Kidney epithelial cell (primary cell): ENCODE measurements around the gene PCSK9. TPM values are rescaled to one million over a fixed set of nuclear protein-coding genes. Genes with fewer than 3 reads are reported as not detected.

Source experiments
- DNase-seq: peaks from one replicate; pipeline ENCODE4 v3.0.0-alpha.2; 2010; ENCODE audit warnings: low read depth
- H3K27me3 ChIP-seq: 2 replicates; pipeline ENCODE4 v1.6.0; 2011; ENCODE audit warnings: low read length; ENCODE audit not compliant: control insufficient read depth, insufficient read depth
- H3K36me3 ChIP-seq: 2 replicates; pipeline ENCODE4 v1.5.1; 2011; ENCODE audit warnings: low read length; ENCODE audit not compliant: control insufficient read depth, insufficient read depth
- H3K4me3 ChIP-seq: 2 replicates; pipeline ENCODE4 v1.5.1; 2011; ENCODE audit warnings: low read depth, mild to moderate bottlenecking, control low read depth, low read length
- CTCF ChIP-seq: IDR thresholded peaks from 2 replicates; pipeline ENCODE4 v1.5.1; 2011; ENCODE audit warnings: mild to moderate bottlenecking, moderate library complexity, low read length, control low read depth, inconsistent platforms; ENCODE audit not compliant: insufficient read depth, poor library complexity, severe bottlenecking
- total RNA-seq: library from RNA; depleted of rRNA; stranded (reverse); fragments of >200 nt; gene quantifications from 2 replicates; pipeline ENCODE4 v1.2.3, GENCODE V29; 2015

The PCSK9 gene
- total RNA-seq, 1 donor from 2014 or later = 4.5 TPM

DNA sequence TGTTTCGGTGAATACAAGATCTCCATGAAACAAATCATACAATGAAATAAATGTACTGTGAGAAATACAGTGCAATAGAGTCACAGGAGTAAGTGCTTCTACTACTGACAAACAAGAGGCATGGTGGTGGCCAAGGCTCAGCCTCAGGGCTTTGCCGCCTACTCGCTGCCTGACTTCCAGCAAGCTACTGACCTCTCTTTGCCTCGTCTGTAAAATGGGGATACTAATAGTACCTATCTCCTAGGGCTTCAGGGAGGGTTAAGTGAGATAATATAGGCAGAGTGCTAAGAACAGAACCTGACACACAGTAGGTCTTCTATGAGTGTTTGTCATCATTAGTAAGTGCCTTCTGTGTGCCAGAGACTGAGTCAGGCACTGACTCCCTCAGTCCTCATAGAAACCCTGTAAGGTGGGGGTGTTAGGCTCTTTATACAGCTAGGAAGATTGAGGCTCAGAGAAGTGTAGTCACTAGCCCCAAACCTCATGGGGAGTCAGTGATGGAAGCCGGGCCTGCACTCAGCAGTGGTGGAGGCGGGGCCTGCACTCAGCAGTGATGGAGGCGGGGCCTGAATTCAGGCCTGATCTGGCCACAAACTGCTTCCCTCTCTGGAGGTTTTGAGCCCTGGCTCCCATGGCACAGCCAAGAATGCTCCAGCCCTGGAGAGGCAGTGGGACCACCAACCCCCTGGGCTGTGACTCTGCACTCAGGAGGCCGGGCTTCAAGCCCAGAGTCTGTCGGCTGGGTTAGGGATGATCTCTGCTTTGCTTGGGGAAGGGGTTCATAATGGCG, 33.8 kb upstream of the PCSK9 start:
- no peak for DNase-seq
- no peak for TF ChIP-seq CTCF
- no peak overlapping the region for H3K4me3 ChIP-seq
- no peaks in the 10 kb centered on the region for H3K36me3 ChIP-seq
- peaks cover 9% of the 10 kb centered on the region for H3K27me3 ChIP-seq

- no peaks in the 10 kb centered on the region for H3K36me3 ChIP-seq
- DNase-seq = no peak
- TF ChIP-seq CTCF = no peak
- H3K27me3 ChIP-seq = peaks cover 3% of the 10 kb centered on the region
- no peak overlapping the region for H3K4me3 ChIP-seq
These were observed 32.4 kb upstream of the PCSK9 start for GRCh38 chr1:55006931-55007330.

DNA sequence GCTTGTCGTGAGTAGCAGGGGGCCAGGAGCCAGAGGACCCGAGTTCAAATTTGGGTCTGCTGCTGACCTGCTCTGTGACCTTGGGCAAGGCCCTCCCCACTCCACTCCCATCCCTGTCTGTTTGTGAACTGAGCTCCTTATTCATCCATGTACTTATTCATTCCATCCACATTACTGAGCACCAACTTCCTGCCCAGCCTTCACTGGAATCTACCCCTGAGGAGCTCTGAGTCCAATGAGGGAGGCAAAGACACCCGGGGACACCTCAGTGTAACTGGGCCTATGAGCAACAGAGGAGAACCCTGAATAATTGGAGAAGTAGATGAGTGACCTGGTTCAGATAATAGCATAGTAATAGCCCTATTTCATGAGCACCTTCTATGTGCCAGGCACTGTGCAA, 31.7 kb upstream of the PCSK9 start:
- DNase-seq = peak; percentile 19
- Histone ChIP-seq H3K4me3 (no peak overlapping the region), H3K36me3 (no peaks in the 10 kb centered on the region), H3K27me3 (peaks cover 2% of the 10 kb centered on the region)
- TF ChIP-seq CTCF = no peak

DNA sequence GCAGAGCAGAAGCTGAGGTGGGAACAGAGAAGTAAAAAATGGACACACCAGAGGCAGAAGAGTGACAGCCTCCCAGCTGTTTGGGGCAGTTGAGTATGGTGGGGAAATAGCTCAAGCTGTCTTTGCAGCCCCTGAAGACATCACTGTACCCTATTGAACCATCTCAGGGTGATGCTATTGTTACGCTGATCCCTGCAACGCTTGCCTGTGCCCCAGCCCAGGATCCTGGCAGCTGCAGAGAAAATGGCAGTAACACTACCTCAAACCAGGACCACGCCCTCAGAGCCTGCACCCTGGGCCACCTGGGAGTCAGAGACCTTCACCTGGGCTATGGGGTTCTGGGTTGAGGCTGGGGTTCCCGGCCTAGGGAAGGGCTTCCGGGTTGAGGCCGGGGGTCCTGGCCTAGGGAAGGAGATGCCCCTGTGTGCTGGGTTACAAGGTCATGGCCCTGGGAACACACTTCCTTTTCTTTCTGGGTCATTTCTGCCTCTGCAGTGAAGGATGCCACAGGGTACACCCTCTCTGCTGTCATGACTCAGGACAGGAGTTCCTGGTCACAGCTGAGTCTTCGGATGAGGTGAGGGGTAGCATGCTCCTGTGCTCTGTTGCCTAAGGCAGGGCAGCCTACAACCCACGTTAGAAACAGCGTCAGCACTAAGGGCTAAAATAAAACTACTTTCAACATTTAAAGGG, 29.0 kb upstream of the PCSK9 start:
- Histone ChIP-seq H3K4me3 (no peak overlapping the region), H3K36me3 (no peaks in the 10 kb centered on the region), H3K27me3 (peaks cover 7% of the 10 kb centered on the region)
- DNase-seq = no peak
- TF ChIP-seq CTCF = no peak

DNA sequence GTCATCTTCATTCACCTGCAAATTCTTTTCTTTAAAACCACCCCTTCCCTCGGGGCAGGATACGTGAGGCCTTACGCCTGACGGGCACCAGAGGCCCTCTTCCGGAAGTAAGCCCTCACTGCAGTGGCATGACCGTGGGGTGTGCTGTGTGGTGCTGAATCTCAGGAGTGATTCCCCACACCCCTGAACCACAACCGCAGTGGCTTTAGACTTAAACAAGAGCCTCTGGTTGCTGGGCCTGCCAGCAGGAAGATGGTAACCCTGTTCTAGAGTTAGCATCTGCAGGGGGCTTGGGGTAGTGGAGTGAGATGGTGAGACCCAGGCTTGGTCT, 28.5 kb upstream of the PCSK9 start:
- TF ChIP-seq CTCF = peak; percentile 18
- no peaks in the 10 kb centered on the region for H3K36me3 ChIP-seq
- no peak for DNase-seq
- H3K4me3 ChIP-seq = no peak overlapping the region
- peaks cover 10% of the 10 kb centered on the region for H3K27me3 ChIP-seq
